K562 (cell line): ENCODE data around the gene AKT1S1. TPM values are rescaled to one million over a fixed set of nuclear protein-coding genes. Genes with fewer than 3 reads are reported as not detected.
A peak's percentile ranks its signal among the peaks of the same experiment; 100 is the strongest.

Experiments
- ATAC-seq: fragments of 200-7000 bp; cut with Tn5 transposase; 3 replicates; pipeline ENCODE4 v1.9.1; 2020; ENCODE audit warnings: moderate library complexity
- BruUV-seq: library from RNA; stranded (reverse); fragments of 400-500 nt; replicated peaks from 2 replicates; lab custom pipeline; 2021; lab: Mats Ljungman, UMichigan
- CTCF ChIA-PET: fragments of 300-600 bp; formaldehyde crosslinking; extraction: SDS; loops from one replicate; lab custom pipeline; 2021; ENCODE audit warnings: low intra/inter-chr PET ratio; lab: Yijun Ruan, JAX
- POLR2A ChIA-PET: fragments of 300-600, 350-650 bp; sonication (Branson Sonifier 250); formaldehyde crosslinking; extraction: SDS; loops from one replicate; lab custom pipeline; 2021; ENCODE audit warnings: antibody characterized with exemption, inconsistent platforms; lab: Yijun Ruan, JAX
- DNase-seq, 4 experiments: peaks; one replicate each; pipeline versions ENCODE4 v3.0.0 to v3.0.0-alpha.2; 2011 to 2018; ENCODE audit warnings: low spot score in 3 of 4, mixed read lengths in 3 of 4; ENCODE audit errors: extremely low read depth in 1 of 4
- FAIRE-seq: peaks from 2 replicates; lab custom pipeline; 2011; peaks lifted over from hg19 to GRCh38; lab: Jason Lieb, UNC
- H2AFZ ChIP-seq: 2 replicates; pipeline ENCODE4 v1.6.0; 2011; ENCODE audit warnings: low read depth, low read length, control low read depth, inconsistent platforms
- H3K27ac ChIP-seq: fragments of 200-600 bp; 3 replicates; pipeline ENCODE4 v1.8.0; 2011; ENCODE audit warnings: low read depth, mild to moderate bottlenecking, control low read depth, inconsistent platforms, low read length, moderate library complexity, mixed read lengths; ENCODE audit errors: extremely low read depth
- H3K27me3 ChIP-seq, 2 experiments: fragments of 300-600 bp in 1 of 2; 2 replicates in 1 of 2; 3 replicates in 1 of 2; pipeline versions ENCODE4 v1.6.0 to v1.8.0; 2011; ENCODE audit warnings: inconsistent platforms in 2 of 2, low read length in 2 of 2, mild to moderate bottlenecking in 1 of 2, mixed read lengths in 1 of 2, moderate library complexity in 1 of 2; ENCODE audit not compliant: control insufficient read depth in 2 of 2, insufficient read depth in 2 of 2
- H3K36me3 ChIP-seq: fragments of 300-600 bp; 3 replicates; pipeline ENCODE4 v1.8.0; 2011; ENCODE audit warnings: mild to moderate bottlenecking, low read length, inconsistent platforms; ENCODE audit not compliant: control insufficient read depth, insufficient read depth
- H3K4me1 ChIP-seq, 2 experiments: fragments of 200-600 bp in 1 of 2; replicated peaks in 1 of 2; 2 replicates in 1 of 2; 3 replicates in 1 of 2; pipeline versions ENCODE4 v1.5.1 to v1.8.0; 2011; ENCODE audit warnings: inconsistent platforms in 2 of 2, low read length in 2 of 2, mild to moderate bottlenecking in 1 of 2, mixed read lengths in 1 of 2, moderate library complexity in 1 of 2; ENCODE audit not compliant: control insufficient read depth in 2 of 2, insufficient read depth in 2 of 2
- H3K4me2 ChIP-seq: 2 replicates; pipeline ENCODE4 v1.6.1; 2011; ENCODE audit warnings: low read length, control low read depth, inconsistent platforms, mixed read lengths; ENCODE audit not compliant: insufficient read depth
- H3K4me3 ChIP-seq: fragments of 200-600 bp; sonication (generic), shearing (Covaris generic); 2 replicates; pipeline ENCODE4 v1.5.1; 2016; ENCODE audit warnings: control low read depth, inconsistent platforms
- H3K79me2 ChIP-seq: fragments of 200-600 bp; 3 replicates; pipeline ENCODE4 v1.8.0; 2011; ENCODE audit warnings: low read length, inconsistent platforms; ENCODE audit not compliant: control insufficient read depth, insufficient read depth
- H3K9ac ChIP-seq, 2 experiments: 2 replicates each; pipeline versions ENCODE4 v1.6.0 to v1.6.1; 2011; ENCODE audit warnings: low read depth in 2 of 2, low read length in 2 of 2, control low read depth in 1 of 2, inconsistent platforms in 1 of 2, mild to moderate bottlenecking in 1 of 2, mixed read lengths in 1 of 2; ENCODE audit not compliant: insufficient read depth in 1 of 2
- H3K9me1 ChIP-seq: one replicate; pipeline ENCODE4 v1.6.0; 2011; ENCODE audit warnings: inconsistent platforms, mild to moderate bottlenecking, low read length, moderate library complexity; ENCODE audit not compliant: control insufficient read depth, insufficient read depth
- H3K9me3 ChIP-seq: replicated peaks from 2 replicates; pipeline ENCODE4 v1.5.1; 2011; ENCODE audit warnings: low read depth, low read length, inconsistent platforms; ENCODE audit not compliant: control insufficient read depth, insufficient read depth
- H4K20me1 ChIP-seq: replicated peaks from 2 replicates; pipeline ENCODE4 v1.6.1; 2011; ENCODE audit warnings: low read length, inconsistent platforms, mixed read lengths; ENCODE audit not compliant: control insufficient read depth, insufficient read depth
- CBX3 ChIP-seq, 2 experiments: IDR thresholded peaks; 1 replicate in 1 of 2; 2 replicates in 1 of 2; pipeline ENCODE4 v1.6.1; 2012; ENCODE audit warnings: inconsistent platforms in 2 of 2, low read length in 2 of 2, borderline replicate concordance in 1 of 2, control low read depth in 1 of 2
- ERF ChIP-seq: fragments of 450-650 bp; formaldehyde crosslinking; IDR thresholded peaks from 2 replicates; pipeline ENCODE4 v1.4.0; 2020; ENCODE audit warnings: mild to moderate bottlenecking, mixed read lengths
- HDAC1 ChIP-seq, 2 experiments: fragments of 450-650 bp; IDR thresholded peaks; 2 replicates each; pipeline ENCODE4 v1.6.1; 2016 to 2017; ENCODE audit warnings: inconsistent platforms in 1 of 2, mild to moderate bottlenecking in 1 of 2, moderate library complexity in 1 of 2
- NFATC3 ChIP-seq: fragments of 450-650 bp; IDR thresholded peaks from 2 replicates; pipeline ENCODE4 v1.6.1; 2017; ENCODE audit warnings: mild to moderate bottlenecking
- NFRKB ChIP-seq: fragments of 450-650 bp; IDR thresholded peaks from 2 replicates; pipeline ENCODE4 v1.6.1; 2016; ENCODE audit warnings: low read depth
- NR1H2 ChIP-seq: sonication (generic); formaldehyde crosslinking; IDR thresholded peaks from 2 replicates; pipeline ENCODE4 v1.4.0; 2020; ENCODE audit warnings: mild to moderate bottlenecking, missing genetic modification reagents
- PCBP1 ChIP-seq: fragments of 200-400 bp; formaldehyde crosslinking; IDR thresholded peaks from 2 replicates; pipeline ENCODE4 v1.6.1; 2018; ENCODE audit warnings: mild to moderate bottlenecking, low read depth, low read length; ENCODE audit not compliant: poor library complexity, severe bottlenecking
- POLR2G ChIP-seq: fragments of 200-400 bp; formaldehyde crosslinking; IDR thresholded peaks from 2 replicates; pipeline ENCODE4 v1.6.1; 2017; ENCODE audit warnings: low read depth, mild to moderate bottlenecking, antibody characterized with exemption, low read length, moderate library complexity
- STAT5B ChIP-seq: fragments of 250-450 bp; sonication (Bioruptor Pico); IDR thresholded peaks from 2 replicates; pipeline ENCODE4 v1.8.0; 2021; ENCODE audit warnings: mild to moderate bottlenecking, inconsistent platforms
- TCF7L2 ChIP-seq: fragments of 150-350 bp; IDR thresholded peaks from 2 replicates; pipeline ENCODE4 v1.6.1; 2016; ENCODE audit warnings: low read depth, mild to moderate bottlenecking, low read length, moderate library complexity
- TEAD4 ChIP-seq, 2 experiments: sonication (generic) in 1 of 2; formaldehyde crosslinking in 1 of 2; IDR thresholded peaks; 2 replicates each; pipeline versions ENCODE4 v1.6.1 to v1.8.0; 2012 to 2022; ENCODE audit warnings: borderline replicate concordance in 1 of 2, inconsistent platforms in 1 of 2, low read length in 1 of 2, mild to moderate bottlenecking in 1 of 2, missing genetic modification reagents in 1 of 2
- TSC22D4 ChIP-seq: fragments of 450-650 bp; IDR thresholded peaks from 2 replicates; pipeline ENCODE4 v1.6.1; 2016; ENCODE audit warnings: missing genetic modification characterization, missing biosample characterization, control low read depth
- ZBTB33 ChIP-seq: sonication (generic); formaldehyde crosslinking; IDR thresholded peaks from 2 replicates; pipeline ENCODE4 v1.8.1; 2023; ENCODE audit warnings: mild to moderate bottlenecking, missing genetic modification reagents
- ZNF280B ChIP-seq: fragments of 250-450 bp; sonication (Bioruptor Pico); IDR thresholded peaks from 2 replicates; pipeline ENCODE4 v1.5.1; 2021; ENCODE audit warnings: mild to moderate bottlenecking
- ZNF384 ChIP-seq: IDR thresholded peaks from 2 replicates; pipeline ENCODE4 v1.6.1; 2012; ENCODE audit warnings: low read depth, low read length, improper control_type of control experiment
- WGBS: fragments of 100-300 bp; shearing (Covaris generic); methylation state at CpG from one replicate; pipeline ENCODE4 v1.1.6; 2016; ENCODE audit warnings: low coverage, mixed read lengths; ENCODE audit not compliant: insufficient coverage; ENCODE audit errors: missing lambda C conversion rate; 5-methylcytosine and 5-hydroxymethylcytosine counted together
- in situ Hi-C: fragments of 300-500 bp; cut with MboI; formaldehyde crosslinking; loops from 4 replicates; pipeline ENCODE4 v1.15.0; 2018; ENCODE audit warnings: inconsistent platforms, mixed read lengths
- intact Hi-C: fragments of 100-400 bp; cut with micrococcal nuclease; formaldehyde crosslinking; loops from 2 replicates; pipeline ENCODE4 v1.14.2; 2022
- polyA plus RNA-seq, 8 experiments: library from polyadenylated mRNA; depleted of rRNA in 4 of 8; stranded (reverse) in 5 of 8; unstranded in 3 of 8; fragments of >200 nt; fragmentation: Nextera tagmentation in 2 of 8; fragmentation: Illumina TruSeq in 1 of 8; extraction: Ambion mirVana in 2 of 8; extraction: Trizol in 1 of 8; gene quantifications; 2 replicates each; pipeline versions ENCODE4 v1.2.1 to v1.2.3, GENCODE V29; 2011 to 2014; ENCODE audit warnings: inconsistent platforms in 1 of 8, missing spikeins in 1 of 8
- total RNA-seq, 7 experiments: library from RNA; depleted of rRNA in 6 of 7; stranded (reverse); fragments of >200 nt in 6 of 7; fragmentation: Illumina TruSeq in 2 of 7; extraction: Trizol in 2 of 7; gene quantifications; 2 replicates each; pipeline versions ENCODE4 v1.2.1 to v1.2.3, GENCODE V29; 2011 to 2021; ENCODE audit warnings: low replicate concordance in 1 of 7
- TF ChIP-seq, protein P1 (sequence below): fragments of 250-450 bp; sonication (Bioruptor Pico); IDR thresholded peaks from 2 replicates; pipeline ENCODE4 v1.8.0; 2022; ENCODE audit warnings: inconsistent platforms, mild to moderate bottlenecking, moderate library complexity, borderline replicate concordance

AKT1S1 gene
- total and polyA plus RNA-seq, 9 of the 15 experiments (the other 6 are each of a cell fraction or from before 2014, with no cell fraction given) = 1.2 to 50.3 (median 17.1) TPM

DNA sequence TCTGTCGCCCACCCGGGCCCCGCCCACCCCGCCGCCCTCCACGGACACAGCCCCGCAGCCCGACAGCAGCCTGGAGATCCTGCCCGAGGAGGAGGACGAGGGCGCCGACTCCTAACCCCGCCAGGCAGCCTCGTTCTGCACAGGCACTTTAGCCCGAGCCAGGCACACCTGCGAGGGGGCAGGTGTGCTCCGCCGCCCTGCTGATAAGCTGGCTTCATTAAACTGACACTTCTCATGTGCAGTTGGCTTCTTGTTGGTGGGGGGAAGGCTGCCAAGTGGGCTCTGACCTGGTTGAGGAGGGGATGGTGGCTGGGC lies 11.3 kb upstream of the AKT1S1 start (continued):
- TF ChIP-seq NFRKB = no peak
- no peak for TF ChIP-seq ZNF280B (CRISPR knock-in tag)
- TF ChIP-seq TEAD4 (IDR thresholded peaks at IDR 0.05; ENCODE audit: low read length) = no peak
- TF ChIP-seq TEAD4 (CRISPR knock-in tag; IDR thresholded peaks at IDR 0.05; ENCODE audit: borderline replicate concordance) = no peak

GRCh38 chr19:49887665-49888509 lies 10.7 kb upstream of the AKT1S1 start:
- Histone ChIP-seq H3K79me2 (no peaks in the 10 kb centered on the region), H3K4me3 (no peak overlapping the region), H2AFZ (no peak overlapping the region), H3K9me3 (no peaks in the 10 kb centered on the region), H4K20me1 (no peaks in the 10 kb centered on the region), H3K9me1 (peaks cover 3% of the 10 kb centered on the region), H3K4me2 (no peak overlapping the region), H3K36me3 (peaks cover 21% of the 10 kb centered on the region), H3K27me3 (no peaks in the 10 kb centered on the region), H3K4me1 (peaks cover 12 to 56% of the 10 kb centered on the region in 2 experiments), H3K9ac (peak overlapping the region in 1 of 2 experiments; percentile 43; a peak in 2 of 4 replicates), H3K27ac (no peak overlapping the region)
- DNase-seq = no peak
- CTCF ChIA-PET = no interaction called here
- no peak for ATAC-seq
- BruUV-seq = no TSS peak
- FAIRE-seq = no peak
- 88% methylated on average over 17 of the region's 54 CpGs for WGBS
- intact Hi-C loops (no loop called here), in situ Hi-C loops (no loop called here)
- POLR2A ChIA-PET = no interaction called here
- TF ChIP-seq, protein P1, sequence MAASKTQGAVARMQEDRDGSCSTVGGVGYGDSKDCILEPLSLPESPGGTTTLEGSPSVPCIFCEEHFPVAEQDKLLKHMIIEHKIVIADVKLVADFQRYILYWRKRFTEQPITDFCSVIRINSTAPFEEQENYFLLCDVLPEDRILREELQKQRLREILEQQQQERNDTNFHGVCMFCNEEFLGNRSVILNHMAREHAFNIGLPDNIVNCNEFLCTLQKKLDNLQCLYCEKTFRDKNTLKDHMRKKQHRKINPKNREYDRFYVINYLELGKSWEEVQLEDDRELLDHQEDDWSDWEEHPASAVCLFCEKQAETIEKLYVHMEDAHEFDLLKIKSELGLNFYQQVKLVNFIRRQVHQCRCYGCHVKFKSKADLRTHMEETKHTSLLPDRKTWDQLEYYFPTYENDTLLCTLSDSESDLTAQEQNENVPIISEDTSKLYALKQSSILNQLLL (CRISPR knock-in tag) = no peak
- TF ChIP-seq NR1H2 (CRISPR knock-in tag) = no peak
- no peak for TF ChIP-seq TCF7L2
- peak; percentile 53 for TF ChIP-seq POLR2G
- TF ChIP-seq PCBP1 = no peak
- no peak for TF ChIP-seq NFATC3
- no peak for TF ChIP-seq TSC22D4 (tag)
- TF ChIP-seq CBX3 (IDR thresholded peaks at IDR 0.05; ENCODE audit: borderline replicate concordance in 1 of 2, low read length in 2 of 2) = no peak
- no peak for TF ChIP-seq ZNF384
- TF ChIP-seq ZBTB33 (CRISPR knock-in tag) = 0 out of 2 replicates have a peak, but pooled peaks have one; percentile 35
- no peak for TF ChIP-seq ERF (CRISPR knock-in tag)
- no peak for TF ChIP-seq HDAC1 (IDR thresholded peaks at IDR 0.05)
- TF ChIP-seq STAT5B = no peak
